OCI-LY3 (cell line): ENCODE data around the gene SORCS3.

ENCODE experiments used
- CTCF ChIP-seq: fragments of 200-600, 300-600 bp; sonication (generic); IDR thresholded peaks from 2 replicates; pipeline ENCODE4 v1.5.1; 2014; ENCODE audit warnings: antibody characterized with exemption, low read length, low read depth
- EZH2phosphoT487 ChIP-seq: fragments of 200-600 bp; shearing (Covaris generic); IDR thresholded peaks from 2 replicates; pipeline ENCODE4 v1.6.1; 2018; ENCODE audit warnings: antibody characterized with exemption, mixed run types, low read depth

- TF ChIP-seq CTCF (no peak), EZH2phosphoT487 (no peak)
Measured at GRCh38 chr10:105159268-105159667, 518.2 kb downstream of the SORCS3 start.
